GM19455 (cell line): ENCODE results near the gene ANKRD11.
"Not testable (repeated sequence)": the region's sequence is repeated elsewhere in the genome, so short reads cannot be mapped to it uniquely, and the experiment has no call there.

Experiments
- ATAC-seq: cut with Tn5 transposase; IDR thresholded peaks from one replicate; pipeline ENCODE4 v1.9.1; 2021; ENCODE audit not compliant: unreplicated experiment

Gene ANKRD11

GRCh38 chr16:89454378-89455125, 35.8 kb downstream of the ANKRD11 start:
- ATAC-seq = not testable (repeated sequence)

GRCh38 chr16:89453501-89454321, 36.6 kb downstream of the ANKRD11 start:
- no peak for ATAC-seq

GRCh38 chr16:89452925-89453324, 37.4 kb downstream of the ANKRD11 start:
- no peak for ATAC-seq

- no peak for ATAC-seq
Measured at GRCh38 chr16:89452241-89452640, 38.1 kb downstream of the ANKRD11 start.

- no peak for ATAC-seq
Measured at GRCh38 chr16:89450537-89450936, 39.8 kb downstream of the ANKRD11 start.

GRCh38 chr16:89449726-89450335, 40.5 kb downstream of the ANKRD11 start:
- no peak for ATAC-seq

GRCh38 chr16:89448656-89449055, 41.7 kb downstream of the ANKRD11 start:
- no peak for ATAC-seq

- no peak for ATAC-seq
Measured at GRCh38 chr16:89446975-89447293, 43.4 kb downstream of the ANKRD11 start.

- no peak for ATAC-seq
Measured at GRCh38 chr16:89446136-89446974, 44.0 kb downstream of the ANKRD11 start.

GRCh38 chr16:89445166-89445565, 45.2 kb downstream of the ANKRD11 start:
- no peak for ATAC-seq

- ATAC-seq = no peak
Measured at GRCh38 chr16:89444728-89445127, 45.6 kb downstream of the ANKRD11 start.

- no peak for ATAC-seq
Measured at GRCh38 chr16:89444151-89444723, 46.1 kb downstream of the ANKRD11 start.

- no peak for ATAC-seq
Measured at GRCh38 chr16:89443727-89444084, 46.7 kb downstream of the ANKRD11 start.

GRCh38 chr16:89442990-89443726, 47.2 kb downstream of the ANKRD11 start:
- no peak for ATAC-seq

- ATAC-seq = no peak
Measured at GRCh38 chr16:89442588-89442987, 47.8 kb downstream of the ANKRD11 start.

GRCh38 chr16:89439659-89440058, 50.7 kb downstream of the ANKRD11 start:
- ATAC-seq = no peak

- ATAC-seq = no peak
Measured at GRCh38 chr16:89437991-89438390, 52.4 kb downstream of the ANKRD11 start.

- ATAC-seq = no peak
Measured at GRCh38 chr16:89437251-89437987, 52.9 kb downstream of the ANKRD11 start.

GRCh38 chr16:89436366-89436765, 54.0 kb downstream of the ANKRD11 start:
- no peak for ATAC-seq
